Stimulated activated CD8-positive, alpha-beta memory T cell treated with anti-CD3 and anti-CD28 coated beads, Interleukin-15, amount 100 ng/mL, for 48 hours (primary cell): ENCODE data around the gene ROR2.

ENCODE experiments used
- DNase-seq, 2 donors: peaks; one replicate each; pipeline ENCODE4 v3.0.0-alpha.2; 2020; ENCODE audit warnings: low read depth in 2 of 2

Gene ROR2

GRCh38 chr9:91842358-91843049, 107.5 kb downstream of the ROR2 start:
- DNase-seq = no peak

- DNase-seq = no peak
Measured at GRCh38 chr9:91841591-91841990, 108.4 kb downstream of the ROR2 start.

- DNase-seq = no peak
Measured at GRCh38 chr9:91840882-91841281, 109.1 kb downstream of the ROR2 start.

GRCh38 chr9:91840469-91840868, 109.6 kb downstream of the ROR2 start:
- no peak for DNase-seq

GRCh38 chr9:91839926-91840465, 110.0 kb downstream of the ROR2 start:
- DNase-seq = no peak

GRCh38 chr9:91837981-91838731, 111.9 kb downstream of the ROR2 start:
- no peak for DNase-seq

GRCh38 chr9:91836515-91836914, 113.5 kb downstream of the ROR2 start:
- DNase-seq = no peak

GRCh38 chr9:91835632-91836031, 114.4 kb downstream of the ROR2 start:
- DNase-seq = no peak

- no peak for DNase-seq
Measured at GRCh38 chr9:91835216-91835615, 114.8 kb downstream of the ROR2 start.

GRCh38 chr9:91834740-91835139, 115.3 kb downstream of the ROR2 start:
- DNase-seq = no peak

GRCh38 chr9:91833878-91834255, 116.2 kb downstream of the ROR2 start:
- no peak for DNase-seq

- no peak for DNase-seq
Measured at GRCh38 chr9:91833096-91833877, 116.7 kb downstream of the ROR2 start.

- DNase-seq = no peak
Measured at GRCh38 chr9:91832322-91832721, 117.7 kb downstream of the ROR2 start.

- no peak for DNase-seq
Measured at GRCh38 chr9:91825866-91826265, 124.2 kb downstream of the ROR2 start.

GRCh38 chr9:91825422-91825821, 124.6 kb downstream of the ROR2 start:
- DNase-seq = no peak

GRCh38 chr9:91824601-91825305, 125.3 kb downstream of the ROR2 start:
- no peak for DNase-seq

GRCh38 chr9:91824151-91824550, 125.9 kb downstream of the ROR2 start:
- no peak for DNase-seq

- DNase-seq = no peak
Measured at GRCh38 chr9:91820949-91821880, 128.8 kb downstream of the ROR2 start.

GRCh38 chr9:91820126-91820750, 129.8 kb downstream of the ROR2 start:
- no peak for DNase-seq
